HL-60 (cell line): Measurements from ENCODE around the gene GPC3.

Experiments used
- DNase-seq, 2 experiments: peaks; one replicate each; pipeline ENCODE4 v3.0.0-alpha.2; 2010 to 2020; ENCODE audit warnings: low read depth in 1 of 2, low spot score in 1 of 2
- H3K27ac ChIP-seq: fragments of 250-450 bp; sonication (Bioruptor Pico); replicated peaks from 2 replicates; pipeline ENCODE4 v1.5.1; 2020; ENCODE audit warnings: mild to moderate bottlenecking, moderate library complexity
- H3K27me3 ChIP-seq: fragments of 250-450 bp; sonication (Bioruptor Pico); 2 replicates; pipeline ENCODE4 v1.5.1; 2021; ENCODE audit warnings: mild to moderate bottlenecking, moderate library complexity; ENCODE audit not compliant: insufficient read depth, poor library complexity, severe bottlenecking
- H3K4me3 ChIP-seq: replicated peaks from 2 replicates; pipeline ENCODE4 v1.5.1; 2011; ENCODE audit warnings: mild to moderate bottlenecking, control low read depth, low read length; ENCODE audit not compliant: insufficient read depth
- CTCF ChIP-seq: IDR thresholded peaks from one replicate; pipeline ENCODE4 v1.5.1; 2011; ENCODE audit warnings: low read length, control low read depth, inconsistent platforms; ENCODE audit not compliant: insufficient read depth
- GABPA ChIP-seq: IDR thresholded peaks from 2 replicates; pipeline ENCODE4 v1.6.1; 2012; ENCODE audit warnings: low read depth
- POLR2AphosphoS5 ChIP-seq: IDR thresholded peaks from 2 replicates; pipeline ENCODE4 v1.6.1; 2012; ENCODE audit warnings: low read depth
- REST ChIP-seq: IDR thresholded peaks from 2 replicates; pipeline ENCODE4 v1.6.1; 2012; ENCODE audit warnings: low read depth; ENCODE audit not compliant: insufficient replicate concordance
- SPI1 ChIP-seq: IDR thresholded peaks from 2 replicates; pipeline ENCODE4 v1.6.1; 2012; ENCODE audit warnings: low read depth, mild to moderate bottlenecking, borderline replicate concordance

Gene GPC3

GRCh38 chrX:133523526-133523925 is 461.9 kb downstream of the GPC3 start:
- no peak overlapping the region for H3K4me3 ChIP-seq
- no peaks in the 10 kb centered on the region for H3K27me3 ChIP-seq
- no peak for DNase-seq
- TF ChIP-seq CTCF: no peak
- no peak for TF ChIP-seq SPI1
- TF ChIP-seq REST: no peak
- no peak for TF ChIP-seq GABPA
- TF ChIP-seq POLR2AphosphoS5: no peak
- no peak overlapping the region for H3K27ac ChIP-seq

GRCh38 chrX:133523081-133523487 is 462.3 kb downstream of the GPC3 start:
- H3K27ac ChIP-seq: no peak overlapping the region
- H3K27me3 ChIP-seq: no peaks in the 10 kb centered on the region
- H3K4me3 ChIP-seq: no peak overlapping the region
- TF ChIP-seq REST (no peak), CTCF (no peak), GABPA (no peak), SPI1 (no peak), POLR2AphosphoS5 (no peak)
- no peak for DNase-seq

- TF ChIP-seq CTCF: no peak
- TF ChIP-seq SPI1: no peak
- TF ChIP-seq GABPA: no peak
- no peak for TF ChIP-seq POLR2AphosphoS5
- TF ChIP-seq REST: no peak
- Histone ChIP-seq H3K27ac (no peak overlapping the region), H3K27me3 (no peaks in the 10 kb centered on the region), H3K4me3 (no peak overlapping the region)
- DNase-seq: no peak
Observed at GRCh38 chrX:133516686-133517085, 468.7 kb downstream of the GPC3 start.
